Measurements from ENCODE around the gene HLA-DMB. TPM values are rescaled to one million over a fixed set of nuclear protein-coding genes. Genes with fewer than 3 reads are reported as not detected.

The HLA-DMB gene
- total RNA-seq, 1 experiment from 2014 or later = 1.7 TPM

DNA sequence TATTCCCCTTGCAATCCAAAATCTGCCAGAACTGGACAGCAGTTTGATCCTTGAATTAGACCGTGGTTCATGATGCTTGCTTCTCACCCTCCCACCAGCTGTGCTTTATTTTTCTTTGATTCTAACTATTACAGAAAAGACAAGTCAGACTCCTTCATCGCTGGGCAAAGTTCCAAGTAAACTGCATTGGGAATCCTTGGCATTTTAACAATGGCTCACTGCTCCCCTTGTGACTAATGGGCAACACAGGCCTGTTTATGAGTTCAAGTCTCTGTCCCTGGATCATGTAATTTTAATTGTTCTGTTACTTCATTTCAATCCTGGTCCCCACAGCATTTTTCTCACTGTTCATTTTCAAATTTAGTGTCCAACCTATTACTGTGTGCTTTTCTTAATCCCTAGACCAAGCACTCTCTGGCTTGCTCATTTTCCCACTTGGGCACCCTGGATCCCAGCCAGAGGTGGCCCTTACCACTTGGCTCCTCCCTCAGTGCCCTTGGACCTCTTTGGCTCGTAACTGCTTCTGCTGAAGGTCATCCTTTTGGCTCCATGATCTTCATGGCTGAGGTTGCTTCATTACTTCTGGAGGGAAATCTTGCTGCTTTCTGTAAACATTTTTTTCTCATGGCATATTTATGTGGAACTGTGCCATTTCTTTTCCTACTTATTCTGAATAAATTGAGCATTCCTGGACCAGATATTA, 54.0 kb downstream of the HLA-DMB start:
- H3K27me3 Mint-ChIP-seq (ENCODE audit: low read depth) = peaks cover 10% of the 10 kb centered on the region; the same call in 1 of the 2 replicates
- Histone ChIP-seq H4K91ac (ENCODE audit: insufficient read length, low read depth, low read length) (no peak overlapping the region), H3K4me1 (ENCODE audit: insufficient read depth, low read length) (no peaks in the 10 kb centered on the region), H2BK12ac (ENCODE audit: insufficient read length, low read depth, low read length) (no peak overlapping the region), H2BK5ac (ENCODE audit: insufficient read length, low read length) (no peak overlapping the region), H3K23me2 (ENCODE audit: insufficient read length, low read depth, low read length, poor library complexity, severe bottlenecking) (no peaks in the 10 kb centered on the region), H3K79me1 (ENCODE audit: insufficient read depth, low read depth, low read length, poor library complexity, severe bottlenecking) (no peaks in the 10 kb centered on the region), H2BK120ac (ENCODE audit: low read depth, low read length, poor library complexity, severe bottlenecking) (no peak overlapping the region), H3K18ac (ENCODE audit: insufficient read length, low read depth, low read length) (no peak overlapping the region), H2AK5ac (ENCODE audit: insufficient read length, low read length) (no peak overlapping the region), H3K27ac (ENCODE audit: insufficient read length, low read depth, low read length) (no peak overlapping the region), H4K8ac (replicated peaks; ENCODE audit: insufficient read length, low read depth, low read length) (no peak overlapping the region), H3K79me2 (ENCODE audit: insufficient read depth, low read length) (no peaks in the 10 kb centered on the region), H3T11ph (ENCODE audit: low read length) (no peak overlapping the region), H2BK15ac (ENCODE audit: low read depth, low read length) (no peak overlapping the region), H3K9me3 (ENCODE audit: control insufficient read depth, low read depth, low read length) (no peaks in the 10 kb centered on the region), H2BK20ac (ENCODE audit: low read depth, low read length, poor library complexity, severe bottlenecking) (no peak overlapping the region), H3K14ac (ENCODE audit: insufficient read depth, low read length) (no peak overlapping the region), H4K5ac (ENCODE audit: insufficient read length, low read depth, low read length) (no peak overlapping the region), H4K20me1 (ENCODE audit: control insufficient read depth, insufficient read depth, insufficient read length) (no peaks in the 10 kb centered on the region), H3K9ac (ENCODE audit: extremely low read depth, insufficient read length, low read length) (no peak overlapping the region), H3K56ac (ENCODE audit: insufficient read length, low read depth, low read length) (no peak overlapping the region), H2AFZ (ENCODE audit: low read length) (no peak overlapping the region), H3K4me2 (ENCODE audit: insufficient read depth, insufficient read length, low read length) (no peak overlapping the region), H3K23ac (ENCODE audit: insufficient read length, low read depth, low read length) (no peak overlapping the region), H3K27me3 (ENCODE audit: insufficient read depth, low read length) (no peaks in the 10 kb centered on the region), H3K4ac (ENCODE audit: low read depth, low read length) (no peak overlapping the region)
- H3K4me1 Mint-ChIP-seq = peaks cover 0 to 2% of the 10 kb centered on the region in 2 experiments; a peak in 1 of 4 replicates
- no peak for DNase-seq
- H3K27ac Mint-ChIP-seq = no peak overlapping the region
- H3K36me3 Mint-ChIP-seq (ENCODE audit: insufficient read depth in 1 of 3, low read depth in 3 of 3) = no peaks in the 10 kb centered on the region
- H3K9me3 Mint-ChIP-seq = no peaks in the 10 kb centered on the region
- no CpG with 5 or more reads among the region's 3 CpGs for WGBS (ENCODE audit: extremely low coverage, insufficient read length, low lambda C conversion rate)
- no peak overlapping the region; a peak in 1 of 5 replicates for H3K4me3 Mint-ChIP-seq
- TF ChIP-seq, protein P1, sequence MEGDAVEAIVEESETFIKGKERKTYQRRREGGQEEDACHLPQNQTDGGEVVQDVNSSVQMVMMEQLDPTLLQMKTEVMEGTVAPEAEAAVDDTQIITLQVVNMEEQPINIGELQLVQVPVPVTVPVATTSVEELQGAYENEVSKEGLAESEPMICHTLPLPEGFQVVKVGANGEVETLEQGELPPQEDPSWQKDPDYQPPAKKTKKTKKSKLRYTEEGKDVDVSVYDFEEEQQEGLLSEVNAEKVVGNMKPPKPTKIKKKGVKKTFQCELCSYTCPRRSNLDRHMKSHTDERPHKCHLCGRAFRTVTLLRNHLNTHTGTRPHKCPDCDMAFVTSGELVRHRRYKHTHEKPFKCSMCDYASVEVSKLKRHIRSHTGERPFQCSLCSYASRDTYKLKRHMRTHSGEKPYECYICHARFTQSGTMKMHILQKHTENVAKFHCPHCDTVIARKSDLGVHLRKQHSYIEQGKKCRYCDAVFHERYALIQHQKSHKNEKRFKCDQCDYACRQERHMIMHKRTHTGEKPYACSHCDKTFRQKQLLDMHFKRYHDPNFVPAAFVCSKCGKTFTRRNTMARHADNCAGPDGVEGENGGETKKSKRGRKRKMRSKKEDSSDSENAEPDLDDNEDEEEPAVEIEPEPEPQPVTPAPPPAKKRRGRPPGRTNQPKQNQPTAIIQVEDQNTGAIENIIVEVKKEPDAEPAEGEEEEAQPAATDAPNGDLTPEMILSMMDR (conservative IDR thresholded peaks at IDR 0.05) = no peak
